ENCODE data around the gene HSH2D. TPM values are rescaled to one million over a fixed set of nuclear protein-coding genes. Genes with fewer than 3 reads are reported as not detected.

HSH2D gene
- polyA plus RNA-seq, 1 of the 3 experiments (the other 2 are of a cell fraction), result not detected

DNA sequence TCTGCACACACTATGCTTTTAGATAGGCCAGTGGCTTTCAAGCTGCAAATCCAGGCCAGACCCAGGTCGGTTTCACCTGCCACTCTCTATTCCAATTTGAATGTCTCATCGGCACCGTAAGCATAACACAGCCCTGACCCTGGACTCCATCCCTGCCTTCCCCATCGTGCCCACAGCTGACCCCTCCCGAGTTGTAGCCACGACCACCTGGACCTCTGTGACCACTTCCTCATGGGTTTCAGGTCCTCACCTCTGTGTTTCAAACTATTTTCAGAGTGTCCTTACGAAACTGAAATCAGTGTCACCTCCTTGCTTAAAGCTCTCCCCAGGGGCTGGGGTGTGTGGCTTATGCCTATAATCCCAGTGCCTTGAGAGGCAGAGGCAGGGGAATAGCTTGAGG is 9.0 kb upstream of the HSH2D start:
- Histone ChIP-seq H3K4me1 (ENCODE audit: control insufficient read depth in 1 of 2, insufficient read depth in 2 of 2, low read depth in 1 of 2, low read length in 1 of 2) (no peaks in the 10 kb centered on the region), H3K27ac (ENCODE audit: low read depth in 2 of 2, low read length in 1 of 2) (no peak overlapping the region), H3K4me2 (no peak overlapping the region), H3K36me3 (replicated peaks in 1 of 2; ENCODE audit: control insufficient read depth in 1 of 2, insufficient read depth in 2 of 2, low read length in 1 of 2) (peaks cover 17 to 29% of the 10 kb centered on the region in 2 experiments), H3K9me2 (no peaks in the 10 kb centered on the region), H2AFZ (ENCODE audit: low read depth) (no peak overlapping the region), H4K20me1 (ENCODE audit: insufficient read depth) (no peaks in the 10 kb centered on the region), H3F3A (replicated peaks; ENCODE audit: insufficient read depth) (no peaks in the 10 kb centered on the region), H3K79me2 (ENCODE audit: insufficient read depth) (no peaks in the 10 kb centered on the region), H3K27me3 (ENCODE audit: insufficient read depth) (no peaks in the 10 kb centered on the region), H3K4me3 (ENCODE audit: low read depth in 2 of 2, low read length in 1 of 2) (no peak overlapping the region), H3K9ac (no peak overlapping the region), H3K9me3 (no peaks in the 10 kb centered on the region)
- 86% methylated on average over 7 of the region's 7 CpGs for WGBS (ENCODE audit: low lambda C conversion rate)
- ChIA-PET POLR2A (no interaction called here), CTCF (interaction anchor here (1.7 kb wide), 1 partner anchor 9 kb away, joined by 4 read pairs; no protein-coding TSS in a partner anchor)
- no peak for TF ChIP-seq MEF2A (IDR thresholded peaks at IDR 0.05; ENCODE audit: borderline replicate concordance, low read depth)
- TF ChIP-seq, protein P1, sequence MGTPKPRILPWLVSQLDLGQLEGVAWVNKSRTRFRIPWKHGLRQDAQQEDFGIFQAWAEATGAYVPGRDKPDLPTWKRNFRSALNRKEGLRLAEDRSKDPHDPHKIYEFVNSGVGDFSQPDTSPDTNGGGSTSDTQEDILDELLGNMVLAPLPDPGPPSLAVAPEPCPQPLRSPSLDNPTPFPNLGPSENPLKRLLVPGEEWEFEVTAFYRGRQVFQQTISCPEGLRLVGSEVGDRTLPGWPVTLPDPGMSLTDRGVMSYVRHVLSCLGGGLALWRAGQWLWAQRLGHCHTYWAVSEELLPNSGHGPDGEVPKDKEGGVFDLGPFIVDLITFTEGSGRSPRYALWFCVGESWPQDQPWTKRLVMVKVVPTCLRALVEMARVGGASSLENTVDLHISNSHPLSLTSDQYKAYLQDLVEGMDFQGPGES (IDR thresholded peaks at IDR 0.05; ENCODE audit: low read depth, low read length), result no peak
- TF ChIP-seq, protein P2, sequence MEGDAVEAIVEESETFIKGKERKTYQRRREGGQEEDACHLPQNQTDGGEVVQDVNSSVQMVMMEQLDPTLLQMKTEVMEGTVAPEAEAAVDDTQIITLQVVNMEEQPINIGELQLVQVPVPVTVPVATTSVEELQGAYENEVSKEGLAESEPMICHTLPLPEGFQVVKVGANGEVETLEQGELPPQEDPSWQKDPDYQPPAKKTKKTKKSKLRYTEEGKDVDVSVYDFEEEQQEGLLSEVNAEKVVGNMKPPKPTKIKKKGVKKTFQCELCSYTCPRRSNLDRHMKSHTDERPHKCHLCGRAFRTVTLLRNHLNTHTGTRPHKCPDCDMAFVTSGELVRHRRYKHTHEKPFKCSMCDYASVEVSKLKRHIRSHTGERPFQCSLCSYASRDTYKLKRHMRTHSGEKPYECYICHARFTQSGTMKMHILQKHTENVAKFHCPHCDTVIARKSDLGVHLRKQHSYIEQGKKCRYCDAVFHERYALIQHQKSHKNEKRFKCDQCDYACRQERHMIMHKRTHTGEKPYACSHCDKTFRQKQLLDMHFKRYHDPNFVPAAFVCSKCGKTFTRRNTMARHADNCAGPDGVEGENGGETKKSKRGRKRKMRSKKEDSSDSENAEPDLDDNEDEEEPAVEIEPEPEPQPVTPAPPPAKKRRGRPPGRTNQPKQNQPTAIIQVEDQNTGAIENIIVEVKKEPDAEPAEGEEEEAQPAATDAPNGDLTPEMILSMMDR (IDR thresholded peaks at IDR 0.05), result no peak
- TF ChIP-seq, protein P3, sequence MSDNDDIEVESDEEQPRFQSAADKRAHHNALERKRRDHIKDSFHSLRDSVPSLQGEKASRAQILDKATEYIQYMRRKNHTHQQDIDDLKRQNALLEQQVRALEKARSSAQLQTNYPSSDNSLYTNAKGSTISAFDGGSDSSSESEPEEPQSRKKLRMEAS (IDR thresholded peaks at IDR 0.05; ENCODE audit: low read depth), result no peak
- no peak for TF ChIP-seq GABPA (IDR thresholded peaks at IDR 0.05; ENCODE audit: low read depth)
- no peak for TF ChIP-seq RCOR1 (IDR thresholded peaks at IDR 0.05; ENCODE audit: low read length)
- TF ChIP-seq TCF12 (IDR thresholded peaks at IDR 0.05), result no peak
- TF ChIP-seq, protein P4, sequence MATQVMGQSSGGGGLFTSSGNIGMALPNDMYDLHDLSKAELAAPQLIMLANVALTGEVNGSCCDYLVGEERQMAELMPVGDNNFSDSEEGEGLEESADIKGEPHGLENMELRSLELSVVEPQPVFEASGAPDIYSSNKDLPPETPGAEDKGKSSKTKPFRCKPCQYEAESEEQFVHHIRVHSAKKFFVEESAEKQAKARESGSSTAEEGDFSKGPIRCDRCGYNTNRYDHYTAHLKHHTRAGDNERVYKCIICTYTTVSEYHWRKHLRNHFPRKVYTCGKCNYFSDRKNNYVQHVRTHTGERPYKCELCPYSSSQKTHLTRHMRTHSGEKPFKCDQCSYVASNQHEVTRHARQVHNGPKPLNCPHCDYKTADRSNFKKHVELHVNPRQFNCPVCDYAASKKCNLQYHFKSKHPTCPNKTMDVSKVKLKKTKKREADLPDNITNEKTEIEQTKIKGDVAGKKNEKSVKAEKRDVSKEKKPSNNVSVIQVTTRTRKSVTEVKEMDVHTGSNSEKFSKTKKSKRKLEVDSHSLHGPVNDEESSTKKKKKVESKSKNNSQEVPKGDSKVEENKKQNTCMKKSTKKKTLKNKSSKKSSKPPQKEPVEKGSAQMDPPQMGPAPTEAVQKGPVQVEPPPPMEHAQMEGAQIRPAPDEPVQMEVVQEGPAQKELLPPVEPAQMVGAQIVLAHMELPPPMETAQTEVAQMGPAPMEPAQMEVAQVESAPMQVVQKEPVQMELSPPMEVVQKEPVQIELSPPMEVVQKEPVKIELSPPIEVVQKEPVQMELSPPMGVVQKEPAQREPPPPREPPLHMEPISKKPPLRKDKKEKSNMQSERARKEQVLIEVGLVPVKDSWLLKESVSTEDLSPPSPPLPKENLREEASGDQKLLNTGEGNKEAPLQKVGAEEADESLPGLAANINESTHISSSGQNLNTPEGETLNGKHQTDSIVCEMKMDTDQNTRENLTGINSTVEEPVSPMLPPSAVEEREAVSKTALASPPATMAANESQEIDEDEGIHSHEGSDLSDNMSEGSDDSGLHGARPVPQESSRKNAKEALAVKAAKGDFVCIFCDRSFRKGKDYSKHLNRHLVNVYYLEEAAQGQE (IDR thresholded peaks at IDR 0.05; ENCODE audit: low read depth, low read length), result no peak
- no peak for TF ChIP-seq POLR2AphosphoS5 (IDR thresholded peaks at IDR 0.05; ENCODE audit: low read depth, low read length)
- DNase-seq, result no peak

Measured in SK-N-SH (cell line).